GM19468 (cell line): ENCODE data around the gene ARHGEF11.

Experiments used
- ATAC-seq: cut with Tn5 transposase; IDR thresholded peaks from one replicate; pipeline ENCODE4 v1.9.1; 2021; ENCODE audit warnings: mild to moderate bottlenecking, moderate library complexity, moderate number of reproducible peaks; ENCODE audit not compliant: unreplicated experiment; ENCODE audit errors: extremely low read depth

Gene ARHGEF11

GRCh38 chr1:156899956-156900718 is 145.4 kb downstream of the ARHGEF11 start:
- no peak for ATAC-seq

DNA sequence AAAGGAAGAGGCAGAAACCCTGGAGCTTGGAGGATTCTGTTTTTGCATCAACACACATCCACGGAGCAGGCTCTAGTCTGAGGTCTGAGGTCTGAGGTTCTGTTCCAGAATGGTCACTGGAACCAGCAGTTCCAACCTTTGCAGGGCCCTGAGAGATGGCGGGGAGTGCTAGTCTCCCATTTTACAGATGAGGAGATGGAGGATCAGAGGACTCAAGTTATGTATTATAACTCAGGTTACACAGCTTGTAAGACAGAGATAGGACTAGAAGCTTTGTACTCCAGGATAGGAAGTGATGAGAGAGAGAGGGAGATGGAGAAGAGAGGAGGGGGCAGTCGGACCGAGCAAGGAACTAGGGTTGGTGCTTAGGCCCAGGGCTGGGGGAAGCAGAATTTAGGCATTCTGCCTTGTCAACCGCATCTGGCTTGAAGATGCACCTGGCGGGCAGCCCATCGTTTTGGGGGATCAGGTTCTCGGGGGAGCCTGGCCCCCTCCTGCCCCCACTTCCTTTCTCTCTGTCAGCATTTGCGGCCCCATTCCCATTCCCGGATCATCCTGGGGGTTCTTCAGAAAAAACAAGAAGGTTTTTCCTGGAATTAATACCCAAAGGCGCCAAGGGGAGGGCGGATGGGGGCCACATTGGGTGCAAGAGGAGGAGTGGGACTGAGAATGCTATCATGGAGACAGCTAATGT is 146.4 kb downstream of the ARHGEF11 start:
- ATAC-seq: no peak

- ATAC-seq: no peak
These were observed 147.4 kb downstream of the ARHGEF11 start for GRCh38 chr1:156898161-156898566.

DNA sequence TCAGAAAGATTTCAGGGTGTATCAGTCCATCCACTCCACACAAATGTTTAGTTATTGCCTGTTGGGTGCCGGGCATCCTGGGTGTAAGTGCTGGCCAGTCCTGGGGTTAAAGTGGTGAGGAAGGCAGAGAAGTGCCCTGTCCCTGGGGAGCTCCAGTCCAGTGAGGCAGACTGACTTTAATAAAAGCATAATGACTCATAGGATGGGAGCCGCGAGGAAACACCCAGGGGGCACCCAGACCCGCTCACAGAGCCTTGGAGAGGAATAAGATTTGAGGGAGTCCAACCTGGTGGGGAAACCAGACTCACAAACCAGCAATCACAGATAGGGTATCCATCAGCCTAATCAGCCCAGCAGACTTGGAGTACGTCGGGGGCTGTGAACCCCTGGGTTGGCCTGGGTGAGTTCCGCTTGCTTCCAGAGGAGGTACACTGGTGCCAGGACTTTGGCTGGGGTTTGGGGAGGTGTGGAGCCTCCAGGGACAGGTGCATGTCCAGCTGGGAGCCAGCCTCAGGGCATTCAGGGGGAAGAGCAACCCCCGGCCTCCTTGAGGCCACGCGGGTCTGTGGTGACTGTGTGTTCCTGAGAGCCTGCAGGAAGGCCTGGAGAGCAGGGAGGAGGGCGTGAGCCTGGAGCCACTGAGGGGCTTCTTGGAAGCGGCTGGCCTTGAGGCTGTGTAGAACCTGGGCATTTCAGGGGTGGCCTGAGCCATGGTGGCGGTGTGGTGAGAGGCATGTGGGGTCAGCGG is 148.3 kb downstream of the ARHGEF11 start:
- no peak for ATAC-seq

DNA sequence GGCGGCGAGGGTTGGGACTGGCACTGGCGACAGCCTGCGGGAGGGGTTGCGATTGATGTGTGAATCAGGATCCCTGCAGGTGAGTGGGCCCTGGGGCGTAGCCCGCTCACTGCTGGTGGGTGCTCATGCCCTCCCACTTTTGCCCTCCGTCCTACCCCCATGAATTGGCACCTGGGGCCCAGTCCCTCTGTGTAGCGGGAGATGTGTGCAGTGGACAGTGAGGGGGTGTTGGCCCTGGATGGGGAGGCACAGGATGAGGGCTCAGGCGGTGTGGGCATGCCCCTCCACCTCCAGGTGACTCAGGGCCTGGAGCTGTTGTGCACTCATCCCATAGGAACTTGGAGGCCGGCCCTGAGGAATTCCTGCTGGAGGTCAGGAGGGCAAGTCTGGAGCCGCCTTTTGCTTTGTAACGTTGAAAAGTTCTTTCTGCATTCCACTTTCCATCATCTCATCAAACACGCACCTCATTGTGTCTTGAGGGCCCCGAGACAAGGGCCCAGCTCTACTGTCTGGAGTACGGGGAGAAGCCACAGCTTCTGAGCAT is 149.0 kb downstream of the ARHGEF11 start:
- no peak for ATAC-seq

- ATAC-seq: no peak
These were observed 149.6 kb downstream of the ARHGEF11 start for GRCh38 chr1:156895927-156896326.

- ATAC-seq: no peak
These were observed 150.1 kb downstream of the ARHGEF11 start for GRCh38 chr1:156895455-156895812.

- ATAC-seq: no peak
These were observed 150.7 kb downstream of the ARHGEF11 start for GRCh38 chr1:156894711-156895454.

DNA sequence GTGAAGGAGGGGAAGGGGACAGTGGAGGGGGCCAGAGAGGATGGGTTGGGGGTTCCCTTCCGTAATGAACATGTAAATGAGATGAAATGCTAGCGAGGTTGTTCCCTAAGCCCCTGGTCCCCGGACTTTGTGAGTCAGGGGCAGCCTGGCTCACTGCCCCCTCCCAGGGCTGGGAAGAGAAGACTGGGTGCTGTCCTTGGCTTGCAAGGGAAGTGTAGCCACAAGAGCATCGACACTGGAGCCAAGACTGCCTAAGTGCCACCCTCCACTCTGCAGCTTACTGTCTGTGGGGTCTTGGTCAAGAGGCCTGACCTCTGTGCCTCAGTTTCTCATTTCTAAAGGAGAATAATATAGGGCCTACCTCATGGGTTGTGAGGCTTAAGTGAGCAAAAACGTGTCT is 151.5 kb downstream of the ARHGEF11 start:
- no peak for ATAC-seq

GRCh38 chr1:156893048-156893953 is 152.2 kb downstream of the ARHGEF11 start, which contains the start of gene PEAR1:
Gene PEAR1 (plus strand): TSS chr1:156893718. CDS start chr1:156903927, 10,209 bp downstream.
- no peak for ATAC-seq

DNA sequence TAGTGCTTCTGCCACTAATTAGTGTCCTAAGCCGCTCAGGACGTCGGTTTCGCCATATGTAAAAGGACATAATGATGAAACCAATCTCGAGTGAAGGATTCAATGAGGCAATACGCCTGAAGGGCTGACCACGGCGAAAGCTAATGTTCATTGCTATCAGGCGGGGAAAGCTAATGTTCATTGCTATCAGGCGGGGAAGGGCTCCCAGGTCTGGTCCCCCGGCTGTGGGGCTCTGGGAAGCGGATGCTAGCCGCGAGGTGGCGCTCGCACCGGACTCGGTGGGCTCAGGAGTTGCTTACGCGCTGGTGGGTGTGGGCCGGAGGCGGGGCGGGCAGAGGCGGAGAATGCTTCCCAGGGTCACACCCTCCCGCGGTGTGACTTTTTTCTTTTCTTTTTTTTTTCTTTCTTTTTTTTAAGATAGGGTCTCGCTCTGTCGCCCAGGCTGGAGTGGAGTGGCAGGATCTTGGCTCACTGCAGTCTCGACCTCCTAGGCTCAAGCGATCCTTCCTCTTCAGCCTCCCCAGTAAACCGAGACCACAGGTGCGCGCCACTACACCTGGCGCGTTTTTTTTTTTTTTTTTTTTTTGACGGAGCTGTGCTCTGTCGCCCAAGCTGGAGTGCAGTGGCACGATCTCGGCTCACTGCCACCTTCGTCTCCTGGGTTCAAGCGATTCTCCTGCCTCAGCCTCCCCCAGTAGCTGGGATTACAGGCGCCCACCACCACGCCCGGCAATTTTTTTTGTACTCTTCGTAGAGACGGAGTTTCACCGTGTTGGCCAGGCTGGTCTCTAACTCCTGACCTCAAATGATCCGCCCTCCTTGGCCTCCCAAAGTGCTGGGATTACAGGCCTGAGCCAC is 153.1 kb downstream of the ARHGEF11 start:
- ATAC-seq: no peak

- no peak for ATAC-seq
These were observed 155.6 kb downstream of the ARHGEF11 start for GRCh38 chr1:156889802-156890580.

DNA sequence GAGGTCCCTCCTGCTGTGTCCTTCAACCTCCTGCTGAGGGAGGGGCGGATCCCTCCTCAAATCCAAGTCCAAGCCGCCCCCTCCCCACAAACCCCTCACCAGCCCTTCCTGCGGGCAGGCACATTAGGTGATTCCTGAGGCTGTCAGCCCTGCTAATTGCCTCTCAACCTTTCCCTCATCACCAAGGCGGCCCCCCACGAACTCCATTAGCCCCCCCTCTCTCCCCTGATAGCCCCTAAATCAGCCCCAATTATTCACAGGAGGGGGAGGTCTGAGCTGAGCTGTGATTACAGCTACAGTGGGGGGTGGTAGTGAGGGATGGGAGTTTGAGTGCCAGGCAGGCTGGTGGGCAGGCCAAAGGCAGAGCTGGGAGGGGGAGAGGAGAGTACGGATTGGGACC is 157.8 kb downstream of the ARHGEF11 start:
- no peak for ATAC-seq

DNA sequence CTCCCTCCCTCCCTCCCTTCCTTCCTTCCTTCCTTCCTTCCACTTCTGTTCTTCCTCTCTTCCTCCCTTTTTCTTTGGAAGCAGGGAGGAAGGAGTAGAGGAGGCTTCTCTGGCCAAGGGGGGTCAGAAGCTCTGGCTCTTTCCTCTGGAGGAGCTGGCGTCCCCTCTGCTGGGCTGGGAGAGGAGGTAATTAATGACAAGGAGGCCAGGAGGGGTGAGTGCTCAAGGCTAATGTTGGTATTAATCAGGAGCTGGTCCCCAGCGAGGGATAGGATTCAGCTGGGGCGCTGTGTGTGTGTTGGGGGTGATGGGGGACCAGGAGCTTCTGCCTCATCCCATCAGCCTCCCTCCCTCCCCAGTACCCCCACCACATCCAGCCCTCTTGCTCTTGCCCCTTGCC is 158.2 kb downstream of the ARHGEF11 start:
- ATAC-seq: no peak

DNA sequence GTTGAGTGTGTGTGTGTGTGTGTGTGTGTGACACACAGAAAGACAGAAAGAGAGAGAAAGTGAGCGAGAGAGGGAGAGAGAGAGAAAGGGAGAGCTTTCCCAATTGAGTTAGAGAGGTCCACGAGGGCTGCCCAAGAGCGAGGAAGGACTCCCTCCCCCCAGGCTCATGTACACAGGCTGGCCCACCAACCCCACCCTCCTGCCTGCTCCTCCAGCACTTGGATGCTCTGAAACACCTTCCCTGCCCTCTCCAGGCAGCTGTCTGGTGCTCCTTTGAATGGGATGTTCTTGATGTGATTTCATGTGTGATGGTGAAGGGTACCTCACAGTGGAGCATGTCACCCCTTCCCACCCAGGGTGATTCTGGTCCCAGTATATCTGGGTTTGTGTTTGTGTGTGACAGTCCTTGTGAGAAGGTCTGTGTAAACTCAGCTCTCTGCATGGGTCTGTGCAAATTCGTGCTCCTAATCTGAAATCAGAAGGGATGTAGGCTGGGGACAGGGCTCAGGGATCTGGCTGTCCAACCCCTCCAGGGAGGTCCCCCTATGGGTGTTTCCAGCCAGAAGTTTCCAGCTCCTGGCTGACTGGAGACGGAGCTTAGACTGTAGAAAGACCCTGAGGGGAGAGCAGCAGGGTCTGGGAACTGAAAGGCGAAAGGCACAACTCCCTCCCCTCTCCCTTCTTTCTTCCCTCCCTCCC is 158.8 kb downstream of the ARHGEF11 start:
- no peak for ATAC-seq

DNA sequence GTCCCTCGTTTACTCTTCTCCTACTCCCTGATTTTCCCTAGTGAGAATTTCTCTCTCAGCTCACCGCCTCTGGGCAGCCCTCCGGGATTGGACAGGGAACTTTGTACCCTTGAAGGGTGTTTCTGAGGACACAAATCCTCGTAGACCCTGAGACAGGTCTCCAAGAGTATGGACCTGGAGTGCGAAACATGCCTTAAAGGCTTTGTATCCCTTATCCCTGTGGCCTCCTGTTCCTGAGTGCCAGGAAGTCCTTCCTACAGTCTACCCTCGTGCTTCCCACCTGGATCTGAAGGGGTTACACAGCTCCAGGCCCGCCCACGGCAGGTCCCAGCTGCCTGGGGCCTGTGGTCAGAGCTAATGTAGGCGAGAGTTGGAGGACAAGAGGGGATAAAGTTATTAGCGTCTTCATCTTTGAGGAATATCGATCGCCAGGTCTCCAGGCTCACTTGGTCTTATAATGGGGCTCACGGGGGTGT is 159.6 kb downstream of the ARHGEF11 start:
- ATAC-seq: no peak

DNA sequence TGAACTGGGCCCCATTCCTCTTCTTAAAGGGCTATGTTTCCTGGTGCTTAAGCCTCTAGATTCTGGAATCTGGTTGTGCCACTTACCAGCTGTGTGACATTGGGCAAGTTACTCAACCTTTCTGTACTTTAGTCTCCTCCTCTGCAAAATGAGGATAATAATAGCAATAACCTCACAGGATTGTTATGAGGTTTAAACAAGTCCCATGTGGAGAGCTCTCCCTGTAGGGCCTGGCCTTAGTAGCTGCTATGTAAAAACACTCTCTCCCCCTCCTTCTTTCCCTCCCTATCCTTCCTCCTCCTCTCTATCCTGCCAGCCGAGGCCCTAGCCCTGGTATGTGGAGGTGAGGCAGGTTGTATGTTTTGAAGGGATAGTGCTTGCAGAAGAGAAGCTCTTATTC is 160.2 kb downstream of the ARHGEF11 start:
- no peak for ATAC-seq
